ENCODE results near the gene MAPK1. TPM values are rescaled to one million over a fixed set of nuclear protein-coding genes. Genes with fewer than 3 reads are reported as not detected.

The MAPK1 gene
- total RNA-seq, 1 experiment from 2014 or later: 136 TPM

- Histone ChIP-seq H3K9me3 (no peaks in the 10 kb centered on the region), H3K27me3 (replicated peaks; ENCODE audit: control insufficient read depth, insufficient read depth, low read length) (no peaks in the 10 kb centered on the region), H3K4me1 (no peaks in the 10 kb centered on the region), H3K4me3 (ENCODE audit: low read depth, low read length) (no peak overlapping the region), H3K36me3 (ENCODE audit: control insufficient read depth, insufficient read depth, low read length) (no peaks in the 10 kb centered on the region)
- H3K9me3 Mint-ChIP-seq (ENCODE audit: unreplicated experiment): no peaks in the 10 kb centered on the region
- DNase-seq: no peak
- CTCF ChIA-PET: interaction anchor here (1.1 kb wide), 1 partner anchor 35 kb away, joined by 3 read pairs; no protein-coding TSS in a partner anchor
- H3K27ac Mint-ChIP-seq (ENCODE audit: unreplicated experiment): no peak overlapping the region
- no peaks in the 10 kb centered on the region for H3K27me3 Mint-ChIP-seq (ENCODE audit: insufficient read depth, unreplicated experiment)
- no peak overlapping the region for H3K4me3 Mint-ChIP-seq (ENCODE audit: unreplicated experiment)
- intact Hi-C loops (cut with micrococcal nuclease; ENCODE audit: unreplicated experiment): no loop called here
- peaks cover 7% of the 10 kb centered on the region for H3K4me1 Mint-ChIP-seq (ENCODE audit: low read depth, unreplicated experiment)
- POLR2A ChIA-PET: no interaction called here
- no peak for TF ChIP-seq CTCF (IDR thresholded peaks at IDR 0.05; ENCODE audit: insufficient read depth in 1 of 2, low read depth in 1 of 2, low read length in 1 of 2, severe bottlenecking in 1 of 2, unreplicated experiment in 1 of 2)
- peaks cover 4% of the 10 kb centered on the region for H3K36me3 Mint-ChIP-seq (ENCODE audit: insufficient read depth, unreplicated experiment)
- BruUV-seq (replicated peaks): no TSS peak
Observed at GRCh38 chr22:21824445-21824912, 43.0 kb downstream of the MAPK1 start.

DNA sequence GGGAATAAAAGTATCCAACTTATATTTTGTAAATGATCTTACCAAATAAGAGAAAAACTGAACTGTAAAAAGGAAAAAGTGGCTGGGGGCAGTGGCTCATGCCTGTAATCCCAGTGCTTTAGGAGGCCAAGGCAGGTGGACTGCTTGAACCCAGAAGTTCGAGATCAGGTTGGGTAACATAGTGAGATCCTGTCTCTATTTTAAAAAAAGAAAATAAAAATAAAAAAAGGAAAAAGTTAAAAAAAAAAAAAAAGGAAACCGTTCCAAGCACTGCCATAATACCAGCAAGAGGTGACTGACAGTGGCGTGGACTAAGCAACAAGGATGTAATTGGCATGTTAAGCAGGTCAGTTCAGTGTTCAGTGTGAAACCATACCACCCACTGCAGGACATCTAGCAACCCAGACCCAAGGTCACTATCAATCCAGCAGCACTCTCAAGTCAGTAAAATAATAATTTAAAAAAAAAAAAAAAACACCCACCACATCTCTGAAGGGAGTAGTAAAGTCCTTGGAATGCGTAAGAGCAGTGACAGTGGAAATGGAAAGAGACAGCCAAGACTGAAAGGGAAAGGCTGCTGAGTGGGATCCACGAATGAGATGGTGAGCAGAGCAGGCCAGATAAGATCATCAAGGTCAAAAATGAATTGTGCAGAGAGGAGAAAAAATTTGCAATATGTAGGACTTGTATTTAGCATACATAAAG, 43.6 kb downstream of the MAPK1 start:
- Mint-ChIP-seq H3K9me3 (ENCODE audit: unreplicated experiment) (no peaks in the 10 kb centered on the region), H3K4me1 (ENCODE audit: low read depth, unreplicated experiment) (peaks cover 7% of the 10 kb centered on the region), H3K36me3 (ENCODE audit: insufficient read depth, unreplicated experiment) (peaks cover 4% of the 10 kb centered on the region), H3K4me3 (ENCODE audit: unreplicated experiment) (no peak overlapping the region), H3K27me3 (ENCODE audit: insufficient read depth, unreplicated experiment) (no peaks in the 10 kb centered on the region), H3K27ac (ENCODE audit: unreplicated experiment) (no peak overlapping the region)
- no peaks in the 10 kb centered on the region for H3K9me3 ChIP-seq
- no peak overlapping the region for H3K4me3 ChIP-seq (ENCODE audit: low read depth, low read length)
- BruUV-seq (replicated peaks): no TSS peak
- TF ChIP-seq CTCF (IDR thresholded peaks at IDR 0.05; ENCODE audit: insufficient read depth in 1 of 2, low read depth in 1 of 2, low read length in 1 of 2, severe bottlenecking in 1 of 2, unreplicated experiment in 1 of 2): no peak
- ChIA-PET POLR2A (no interaction called here), CTCF (interaction anchor here (1.1 kb wide), 1 partner anchor 36 kb away, joined by 3 read pairs; no protein-coding TSS in a partner anchor)
- H3K4me1 ChIP-seq: no peaks in the 10 kb centered on the region
- intact Hi-C loops (cut with micrococcal nuclease; ENCODE audit: unreplicated experiment): no loop called here
- H3K27me3 ChIP-seq (replicated peaks; ENCODE audit: control insufficient read depth, insufficient read depth, low read length): no peaks in the 10 kb centered on the region
- DNase-seq: no peak
- no peaks in the 10 kb centered on the region for H3K36me3 ChIP-seq (ENCODE audit: control insufficient read depth, insufficient read depth, low read length)

DNA sequence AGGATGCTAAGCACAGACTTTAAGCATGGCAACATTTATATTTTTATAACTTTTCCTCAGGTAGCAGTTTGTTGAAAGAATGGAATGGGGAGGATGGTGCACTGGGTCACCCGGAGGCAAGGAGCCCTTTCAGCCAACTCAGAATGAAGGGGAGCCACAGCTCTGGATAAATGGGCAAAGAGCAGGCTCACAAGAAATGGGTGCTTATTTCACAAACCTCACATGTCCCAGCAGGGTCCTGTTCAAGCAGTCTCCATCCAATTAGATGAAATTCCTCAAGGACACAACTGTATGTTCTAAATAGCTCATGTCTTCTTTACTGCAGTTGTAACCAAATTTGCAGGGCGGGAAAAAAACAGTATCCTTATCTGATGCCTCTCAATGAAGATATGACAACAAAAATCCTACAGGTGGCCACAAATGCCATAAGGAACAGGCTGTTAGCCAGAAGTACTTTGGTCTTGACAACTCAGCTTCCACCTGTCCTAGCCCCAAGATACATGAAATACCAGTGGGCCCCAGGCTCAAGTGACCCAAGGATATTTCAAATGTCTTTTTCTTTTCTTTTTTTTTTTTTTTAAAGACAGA, 48.2 kb downstream of the MAPK1 start:
- DNase-seq: no peak
- H3K4me3 Mint-ChIP-seq (ENCODE audit: unreplicated experiment): no peak overlapping the region
- peaks cover 15% of the 10 kb centered on the region for H3K36me3 Mint-ChIP-seq (ENCODE audit: insufficient read depth, unreplicated experiment)
- no peak overlapping the region for H3K27ac Mint-ChIP-seq (ENCODE audit: unreplicated experiment)
- no peak overlapping the region for H3K4me3 ChIP-seq (ENCODE audit: low read depth, low read length)
- BruUV-seq (replicated peaks): no TSS peak
- no peaks in the 10 kb centered on the region for H3K27me3 ChIP-seq (replicated peaks; ENCODE audit: control insufficient read depth, insufficient read depth, low read length)
- H3K4me1 ChIP-seq: no peaks in the 10 kb centered on the region
- H3K9me3 Mint-ChIP-seq (ENCODE audit: unreplicated experiment): no peaks in the 10 kb centered on the region
- peaks cover 7% of the 10 kb centered on the region for H3K4me1 Mint-ChIP-seq (ENCODE audit: low read depth, unreplicated experiment)
- no peak for TF ChIP-seq CTCF (IDR thresholded peaks at IDR 0.05; ENCODE audit: insufficient read depth in 1 of 2, low read depth in 1 of 2, low read length in 1 of 2, severe bottlenecking in 1 of 2, unreplicated experiment in 1 of 2)
- POLR2A ChIA-PET: interaction anchor here (0.7 kb wide), 1 partner anchor 96 kb away, joined by 3 read pairs; no protein-coding TSS in a partner anchor
- intact Hi-C loops (cut with micrococcal nuclease; ENCODE audit: unreplicated experiment): no loop called here
- H3K9me3 ChIP-seq: no peaks in the 10 kb centered on the region
- H3K27me3 Mint-ChIP-seq (ENCODE audit: insufficient read depth, unreplicated experiment): no peaks in the 10 kb centered on the region
- CTCF ChIA-PET: interaction anchor here (0.6 kb wide), 1 partner anchor 40 kb away, joined by 4 read pairs; no protein-coding TSS in a partner anchor
- H3K36me3 ChIP-seq (ENCODE audit: control insufficient read depth, insufficient read depth, low read length): no peaks in the 10 kb centered on the region
